ENCODE results near the gene NUDC.
A peak's percentile ranks its signal among the peaks of the same experiment; 100 is the strongest.

The NUDC gene

DNA sequence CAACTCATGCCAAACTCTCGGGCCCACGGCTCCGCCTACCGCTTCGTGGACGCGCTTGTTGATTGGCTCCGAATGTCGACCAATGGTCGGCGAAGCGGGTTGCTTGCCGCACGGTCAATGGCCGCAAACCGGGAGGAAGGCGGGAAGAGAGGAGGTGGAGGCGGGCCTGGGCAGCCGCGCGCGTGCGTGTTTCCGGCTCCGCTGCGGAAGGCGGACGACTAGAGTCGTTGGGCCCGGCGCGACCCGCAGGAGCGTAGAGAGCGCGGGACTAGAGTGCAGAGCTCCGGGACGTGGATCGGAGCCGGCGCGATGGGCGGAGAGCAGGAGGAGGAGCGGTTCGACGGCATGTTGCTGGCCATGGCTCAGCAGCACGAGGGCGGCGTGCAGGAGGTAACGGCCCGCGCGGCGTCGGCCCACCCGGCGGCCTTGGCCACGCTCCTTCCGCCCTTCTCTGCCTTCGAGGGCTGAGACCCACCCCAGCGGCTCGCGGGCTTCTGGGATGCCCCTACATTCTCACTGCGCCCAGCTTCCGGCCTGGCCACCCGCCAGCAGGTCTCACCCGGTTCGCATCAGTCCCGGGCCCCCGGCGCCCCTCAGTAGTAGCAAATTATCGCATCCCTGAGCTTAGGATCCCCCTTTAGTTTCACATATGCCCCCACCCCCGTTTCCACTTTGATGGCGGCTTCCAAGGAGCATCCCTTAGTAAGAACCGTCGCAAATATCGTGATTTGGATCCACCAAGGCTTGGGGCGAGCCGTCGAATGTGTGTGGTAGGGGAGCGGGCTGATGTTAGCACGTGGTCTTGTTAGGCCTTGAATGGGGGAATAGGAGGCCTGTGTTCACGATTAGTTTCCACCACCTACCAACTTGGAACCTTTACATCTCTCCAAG is at the start of gene NUDC (continued):
- TF ChIP-seq ZNF610 (tag by site-specific recombination; IDR thresholded peaks at IDR 0.05; ENCODE audit: borderline replicate concordance): peak; percentile 66; the same call in 1 of the 2 replicates
- no peak for TF ChIP-seq ZNF37A (tag by site-specific recombination; IDR thresholded peaks at IDR 0.05)
- TF ChIP-seq ZNF785 (tag by site-specific recombination; IDR thresholded peaks at IDR 0.05): 0 out of 2 replicates have a peak, but pooled peaks have one; percentile 45
- no peak for TF ChIP-seq SALL2 (tag by site-specific recombination; IDR thresholded peaks at IDR 0.05; ENCODE audit: borderline replicate concordance)
- no peak for TF ChIP-seq ZNF658 (tag by site-specific recombination; IDR thresholded peaks at IDR 0.05)
- 0 out of 2 replicates have a peak, but pooled peaks have one; percentile 61 for TF ChIP-seq ZBTB7A (tag by site-specific recombination; IDR thresholded peaks at IDR 0.05; ENCODE audit: low read depth)
- no peak; the same call in 1 of the 2 replicates for TF ChIP-seq ZNF335 (tag by site-specific recombination; conservative IDR thresholded peaks at IDR 0.05)
- TF ChIP-seq, protein P1, sequence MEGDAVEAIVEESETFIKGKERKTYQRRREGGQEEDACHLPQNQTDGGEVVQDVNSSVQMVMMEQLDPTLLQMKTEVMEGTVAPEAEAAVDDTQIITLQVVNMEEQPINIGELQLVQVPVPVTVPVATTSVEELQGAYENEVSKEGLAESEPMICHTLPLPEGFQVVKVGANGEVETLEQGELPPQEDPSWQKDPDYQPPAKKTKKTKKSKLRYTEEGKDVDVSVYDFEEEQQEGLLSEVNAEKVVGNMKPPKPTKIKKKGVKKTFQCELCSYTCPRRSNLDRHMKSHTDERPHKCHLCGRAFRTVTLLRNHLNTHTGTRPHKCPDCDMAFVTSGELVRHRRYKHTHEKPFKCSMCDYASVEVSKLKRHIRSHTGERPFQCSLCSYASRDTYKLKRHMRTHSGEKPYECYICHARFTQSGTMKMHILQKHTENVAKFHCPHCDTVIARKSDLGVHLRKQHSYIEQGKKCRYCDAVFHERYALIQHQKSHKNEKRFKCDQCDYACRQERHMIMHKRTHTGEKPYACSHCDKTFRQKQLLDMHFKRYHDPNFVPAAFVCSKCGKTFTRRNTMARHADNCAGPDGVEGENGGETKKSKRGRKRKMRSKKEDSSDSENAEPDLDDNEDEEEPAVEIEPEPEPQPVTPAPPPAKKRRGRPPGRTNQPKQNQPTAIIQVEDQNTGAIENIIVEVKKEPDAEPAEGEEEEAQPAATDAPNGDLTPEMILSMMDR (tag by site-specific recombination; IDR thresholded peaks at IDR 0.05): no peak
- peak; percentile 71 for TF ChIP-seq INSM2 (tag by site-specific recombination; IDR thresholded peaks at IDR 0.05)
- no peak for TF ChIP-seq ZNF830 (tag by site-specific recombination; IDR thresholded peaks at IDR 0.05; ENCODE audit: low read depth)
- TF ChIP-seq, protein P2, sequence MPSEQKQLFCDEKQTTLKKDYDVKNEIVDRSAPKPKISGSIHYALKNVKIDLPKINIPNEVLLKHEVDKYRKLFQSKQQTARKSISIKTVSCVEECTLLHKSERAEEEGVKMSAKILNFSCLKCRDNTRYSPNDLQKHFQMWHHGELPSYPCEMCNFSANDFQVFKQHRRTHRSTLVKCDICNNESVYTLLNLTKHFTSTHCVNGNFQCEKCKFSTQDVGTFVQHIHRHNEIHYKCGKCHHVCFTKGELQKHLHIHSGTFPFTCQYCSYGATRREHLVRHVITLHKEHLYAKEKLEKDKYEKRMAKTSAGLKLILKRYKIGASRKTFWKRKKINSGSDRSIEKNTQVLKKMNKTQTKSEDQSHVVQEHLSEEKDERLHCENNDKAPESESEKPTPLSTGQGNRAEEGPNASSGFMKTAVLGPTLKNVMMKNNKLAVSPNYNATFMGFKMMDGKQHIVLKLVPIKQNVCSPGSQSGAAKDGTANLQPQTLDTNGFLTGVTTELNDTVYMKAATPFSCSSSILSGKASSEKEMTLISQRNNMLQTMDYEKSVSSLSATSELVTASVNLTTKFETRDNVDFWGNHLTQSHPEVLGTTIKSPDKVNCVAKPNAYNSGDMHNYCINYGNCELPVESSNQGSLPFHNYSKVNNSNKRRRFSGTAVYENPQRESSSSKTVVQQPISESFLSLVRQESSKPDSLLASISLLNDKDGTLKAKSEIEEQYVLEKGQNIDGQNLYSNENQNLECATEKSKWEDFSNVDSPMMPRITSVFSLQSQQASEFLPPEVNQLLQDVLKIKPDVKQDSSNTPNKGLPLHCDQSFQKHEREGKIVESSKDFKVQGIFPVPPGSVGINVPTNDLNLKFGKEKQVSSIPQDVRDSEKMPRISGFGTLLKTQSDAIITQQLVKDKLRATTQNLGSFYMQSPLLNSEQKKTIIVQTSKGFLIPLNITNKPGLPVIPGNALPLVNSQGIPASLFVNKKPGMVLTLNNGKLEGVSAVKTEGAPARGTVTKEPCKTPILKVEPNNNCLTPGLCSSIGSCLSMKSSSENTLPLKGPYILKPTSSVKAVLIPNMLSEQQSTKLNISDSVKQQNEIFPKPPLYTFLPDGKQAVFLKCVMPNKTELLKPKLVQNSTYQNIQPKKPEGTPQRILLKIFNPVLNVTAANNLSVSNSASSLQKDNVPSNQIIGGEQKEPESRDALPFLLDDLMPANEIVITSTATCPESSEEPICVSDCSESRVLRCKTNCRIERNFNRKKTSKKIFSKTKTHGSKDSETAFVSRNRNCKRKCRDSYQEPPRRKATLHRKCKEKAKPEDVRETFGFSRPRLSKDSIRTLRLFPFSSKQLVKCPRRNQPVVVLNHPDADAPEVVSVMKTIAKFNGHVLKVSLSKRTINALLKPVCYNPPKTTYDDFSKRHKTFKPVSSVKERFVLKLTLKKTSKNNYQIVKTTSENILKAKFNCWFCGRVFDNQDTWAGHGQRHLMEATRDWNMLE (tag by site-specific recombination; conservative IDR thresholded peaks at IDR 0.05; ENCODE audit: low read depth): peak; percentile 43; the same call in 1 of the 2 replicates
- TF ChIP-seq ZNF777 (tag by site-specific recombination; IDR thresholded peaks at IDR 0.05; ENCODE audit: borderline replicate concordance): no peak
- no peak for TF ChIP-seq SCRT1 (tag by site-specific recombination; IDR thresholded peaks at IDR 0.05; ENCODE audit: borderline replicate concordance)
- no peak for TF ChIP-seq ZNF792 (tag by site-specific recombination; IDR thresholded peaks at IDR 0.05)
- no peak for TF ChIP-seq PRDM2 (tag by site-specific recombination; IDR thresholded peaks at IDR 0.05; ENCODE audit: borderline replicate concordance)
- TF ChIP-seq ZNF366 (tag by site-specific recombination; conservative IDR thresholded peaks at IDR 0.05): peak; percentile 67
- peak; percentile 48 for TF ChIP-seq PRDM10 (tag by site-specific recombination; IDR thresholded peaks at IDR 0.05)
- TF ChIP-seq YY1 (tag by site-specific recombination; IDR thresholded peaks at IDR 0.05): peak; percentile 37; the same call in 1 of the 2 replicates
- peak; percentile 77; the same call in 1 of the 2 replicates for TF ChIP-seq SP3 (tag by site-specific recombination; IDR thresholded peaks at IDR 0.05)
